ENCODE data around the gene ADISSP. TPM values are rescaled to one million over a fixed set of nuclear protein-coding genes. Genes with fewer than 3 reads are reported as not detected.

ADISSP gene
- total and polyA plus RNA-seq, 10 donors: 29.4 to 55.5 (median 36.0) TPM

DNA sequence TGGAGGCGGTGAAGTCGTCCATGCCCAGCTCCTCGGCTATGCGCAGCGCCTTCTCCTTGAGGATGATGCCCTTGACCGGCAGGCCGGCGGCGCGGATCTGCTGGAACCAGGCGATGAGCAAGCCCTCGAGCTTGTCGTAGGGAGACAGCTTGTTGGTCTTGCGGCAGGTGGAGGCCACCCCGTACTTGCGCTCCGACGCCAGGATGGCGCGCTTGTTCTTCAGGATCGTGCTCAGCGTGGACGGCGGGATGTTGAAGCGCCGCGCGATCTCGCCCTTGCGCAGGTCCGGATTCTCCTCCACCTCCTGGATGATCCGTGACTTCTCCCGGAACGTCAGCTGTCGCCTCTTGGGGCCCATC is 18.6 kb upstream of the ADISSP start:
- intact Hi-C loops (cut with DNase I; ENCODE audit: low total_unique reads): loop anchor here (2.0 kb wide), 1 partner anchor 33 kb away; no protein-coding TSS in a partner anchor
- Histone ChIP-seq H3K36me3 (peaks cover 0 to 24% (median 0%) of the 10 kb centered on the region in 6 donors), H3K9me3 (no peaks in the 10 kb centered on the region), H3K27ac (peak overlapping the region; percentile 69 to 89 (median 84)), H3K27me3 (replicated peaks in 1 of 7) (no peaks in the 10 kb centered on the region), H3K4me1 (peaks cover 25 to 75% (median 54%) of the 10 kb centered on the region in 6 donors), H3K4me3 (peak overlapping the region; percentile 41 to 83 (median 50))
- no peak for TF ChIP-seq POLR2A (IDR thresholded peaks at IDR 0.05)
- TF ChIP-seq, protein P1, sequence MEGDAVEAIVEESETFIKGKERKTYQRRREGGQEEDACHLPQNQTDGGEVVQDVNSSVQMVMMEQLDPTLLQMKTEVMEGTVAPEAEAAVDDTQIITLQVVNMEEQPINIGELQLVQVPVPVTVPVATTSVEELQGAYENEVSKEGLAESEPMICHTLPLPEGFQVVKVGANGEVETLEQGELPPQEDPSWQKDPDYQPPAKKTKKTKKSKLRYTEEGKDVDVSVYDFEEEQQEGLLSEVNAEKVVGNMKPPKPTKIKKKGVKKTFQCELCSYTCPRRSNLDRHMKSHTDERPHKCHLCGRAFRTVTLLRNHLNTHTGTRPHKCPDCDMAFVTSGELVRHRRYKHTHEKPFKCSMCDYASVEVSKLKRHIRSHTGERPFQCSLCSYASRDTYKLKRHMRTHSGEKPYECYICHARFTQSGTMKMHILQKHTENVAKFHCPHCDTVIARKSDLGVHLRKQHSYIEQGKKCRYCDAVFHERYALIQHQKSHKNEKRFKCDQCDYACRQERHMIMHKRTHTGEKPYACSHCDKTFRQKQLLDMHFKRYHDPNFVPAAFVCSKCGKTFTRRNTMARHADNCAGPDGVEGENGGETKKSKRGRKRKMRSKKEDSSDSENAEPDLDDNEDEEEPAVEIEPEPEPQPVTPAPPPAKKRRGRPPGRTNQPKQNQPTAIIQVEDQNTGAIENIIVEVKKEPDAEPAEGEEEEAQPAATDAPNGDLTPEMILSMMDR (IDR thresholded peaks at IDR 0.05 in 8 of 11, conservative IDR thresholded peaks at IDR 0.05 in 3 of 11): no peak
- TF ChIP-seq POLR2AphosphoS5 (IDR thresholded peaks at IDR 0.05): no peak
- DNase-seq: no peak
- 1 to 8% (median 5%) methylated on average over 11 to 35 of the region's 35 CpGs; no CpG with 5 or more reads in 1 of the 5 donors for WGBS, 5 donors

- intact Hi-C loops (cut with DNase I; ENCODE audit: low total_unique reads): loop anchor here (2.0 kb wide), 1 partner anchor 33 kb away; no protein-coding TSS in a partner anchor
- Histone ChIP-seq H3K27ac (peak overlapping the region; percentile 69 to 89 (median 84)), H3K27me3 (replicated peaks in 1 of 7) (no peaks in the 10 kb centered on the region), H3K9me3 (no peaks in the 10 kb centered on the region), H3K36me3 (peaks cover 0 to 24% (median 0%) of the 10 kb centered on the region in 6 donors), H3K4me1 (peaks cover 30 to 81% (median 61%) of the 10 kb centered on the region in 6 donors), H3K4me3 (peak overlapping the region; percentile 41 to 83 (median 50))
- 40 to 56% (median 51%) methylated on average over 49 to 79 of the region's 79 CpGs for WGBS, 5 donors
- peak; percentile 89 for DNase-seq
- TF ChIP-seq POLR2AphosphoS5 (IDR thresholded peaks at IDR 0.05): peak in 2 of 3 donors; percentile 49 to 66
- TF ChIP-seq POLR2A (IDR thresholded peaks at IDR 0.05): no peak
Measured at GRCh38 chr20:3785240-3786125, 17.9 kb upstream of the ADISSP start.

- intact Hi-C loops (cut with DNase I; ENCODE audit: low total_unique reads): no loop called here
- no peaks in the 10 kb centered on the region for H3K9me3 ChIP-seq
- H3K27me3 ChIP-seq (replicated peaks in 1 of 7): no peaks in the 10 kb centered on the region
- peak; percentile 70 for DNase-seq
- peaks cover 0 to 24% (median 0%) of the 10 kb centered on the region in 6 donors for H3K36me3 ChIP-seq
- 59 to 84% (median 69%) methylated on average over 6 of the region's 6 CpGs for WGBS, 5 donors
- TF ChIP-seq, protein P1 (IDR thresholded peaks at IDR 0.05 in 8 of 11, conservative IDR thresholded peaks at IDR 0.05 in 3 of 11): no peak
- no peak for TF ChIP-seq POLR2AphosphoS5 (IDR thresholded peaks at IDR 0.05)
- peak overlapping the region in 5 of 8 donors; percentile 84 to 89 (median 86) for H3K27ac ChIP-seq
- H3K4me3 ChIP-seq: peak overlapping the region in 5 of 8 donors; percentile 45 to 83 (median 50)
- H3K4me1 ChIP-seq: peaks cover 30 to 83% (median 61%) of the 10 kb centered on the region in 6 donors
Measured at GRCh38 chr20:3784863-3785239, 17.3 kb upstream of the ADISSP start.

DNA sequence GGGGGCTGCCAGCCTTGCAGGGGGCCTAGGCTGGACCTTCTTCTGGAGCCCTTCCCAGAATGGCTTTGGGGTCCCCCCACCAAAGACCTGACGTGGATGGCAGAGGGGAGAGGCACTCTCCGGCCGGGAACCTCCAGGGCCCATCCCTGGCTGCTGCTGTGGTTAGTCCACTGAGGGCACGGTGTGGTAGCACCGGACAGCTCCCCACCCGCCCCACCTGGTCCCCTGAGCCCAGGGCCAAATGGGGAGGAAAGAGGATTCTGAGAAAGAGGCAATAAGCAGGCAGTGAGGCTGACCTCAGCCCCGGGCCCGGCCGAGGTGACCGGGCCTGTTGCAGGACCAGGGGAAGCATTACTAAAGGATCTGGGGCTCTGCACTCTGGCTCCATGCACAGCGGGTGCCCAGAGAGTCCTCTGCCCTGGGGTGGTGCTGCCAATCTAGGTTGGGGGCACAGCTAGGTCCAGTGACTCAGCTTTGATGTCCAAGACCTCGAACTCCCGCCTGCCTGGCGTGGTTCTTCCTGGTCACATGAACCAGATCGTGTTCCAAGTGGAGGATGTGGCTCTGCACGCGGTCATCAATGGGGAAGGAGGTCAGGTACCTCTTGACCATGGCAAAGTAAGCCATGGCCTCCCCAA is 16.8 kb upstream of the ADISSP start:
- H3K27ac ChIP-seq: peak overlapping the region in 5 of 8 donors; percentile 19 to 89 (median 85)

More for the DNA sequence above, 16.8 kb upstream of the ADISSP start:
- peak; percentile 79 for DNase-seq
- H3K9me3 ChIP-seq: no peaks in the 10 kb centered on the region
- peaks cover 0 to 24% (median 0%) of the 10 kb centered on the region in 6 donors for H3K36me3 ChIP-seq
- peaks cover 30 to 83% (median 61%) of the 10 kb centered on the region in 6 donors for H3K4me1 ChIP-seq
- TF ChIP-seq POLR2A (IDR thresholded peaks at IDR 0.05): no peak
- TF ChIP-seq, protein P1 (IDR thresholded peaks at IDR 0.05 in 8 of 11, conservative IDR thresholded peaks at IDR 0.05 in 3 of 11): no peak
- peak in 2 of 3 donors; percentile 12 to 33 for TF ChIP-seq POLR2AphosphoS5 (IDR thresholded peaks at IDR 0.05)
- 47 to 87% (median 73%) methylated on average over 9 to 17 of the region's 17 CpGs for WGBS, 5 donors
- intact Hi-C loops (cut with DNase I; ENCODE audit: low total_unique reads): no loop called here
- H3K4me3 ChIP-seq: peak overlapping the region in 3 of 8 donors; percentile 50 to 83 (median 66)
- no peaks in the 10 kb centered on the region for H3K27me3 ChIP-seq (replicated peaks in 1 of 7)
